Hindlimb muscle (tissue), 1 donor: Measurements from ENCODE around the gene PSEN1. TPM values are rescaled to one million over a fixed set of nuclear protein-coding genes. Genes with fewer than 3 reads are reported as not detected.

Source experiments
- DNase-seq: peaks from one replicate; pipeline ENCODE4 v3.0.0-alpha.2; 2013
- polyA plus RNA-seq: library from polyadenylated mRNA; unstranded; fragments of 120-200 nt; gene quantifications from one replicate; pipeline ENCODE4 v1.2.1, GENCODE V29; 2013; ENCODE audit not compliant: insufficient read length

The PSEN1 gene
- polyA plus RNA-seq, 1 donor = 30.6 TPM

DNA sequence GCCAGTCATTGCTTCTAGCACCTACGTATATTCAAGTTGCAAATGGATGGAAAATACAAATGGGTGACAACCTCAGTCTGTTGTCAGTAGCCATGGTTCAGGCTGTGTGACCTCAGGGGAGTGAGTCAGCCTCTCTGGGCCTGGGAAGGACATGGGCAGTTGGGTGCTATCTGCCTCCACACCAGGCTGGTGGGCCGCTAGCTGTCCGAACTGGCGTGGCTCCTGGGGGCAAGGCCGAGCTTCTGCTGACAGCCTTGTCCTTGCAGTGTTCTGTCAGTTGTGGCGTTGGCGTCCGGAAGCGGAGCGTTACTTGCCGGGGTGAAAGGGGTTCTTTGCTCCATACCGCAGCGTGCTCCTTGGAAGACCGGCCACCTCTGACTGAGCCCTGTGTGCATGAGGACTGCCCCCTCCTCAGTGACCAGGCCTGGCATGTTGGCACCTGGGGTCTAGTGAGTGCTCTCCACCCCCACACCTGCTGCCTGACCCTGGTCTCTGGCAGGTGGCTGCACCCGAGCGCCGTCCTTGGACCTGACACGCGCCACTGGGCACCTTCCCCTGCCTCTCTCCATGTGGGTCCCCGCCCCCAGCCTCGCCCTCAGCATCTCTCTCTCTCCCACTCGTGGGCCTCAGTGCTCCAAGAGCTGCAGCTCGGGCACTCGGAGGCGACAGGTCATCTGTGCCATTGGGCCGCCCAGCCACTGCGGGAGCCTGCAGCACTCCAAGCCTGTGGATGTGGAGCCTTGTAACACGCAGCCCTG is 118.1 kb downstream of the PSEN1 start:
- DNase-seq = no peak

GRCh38 chr14:73255005-73255400 is 118.7 kb downstream of the PSEN1 start:
- no peak for DNase-seq

DNA sequence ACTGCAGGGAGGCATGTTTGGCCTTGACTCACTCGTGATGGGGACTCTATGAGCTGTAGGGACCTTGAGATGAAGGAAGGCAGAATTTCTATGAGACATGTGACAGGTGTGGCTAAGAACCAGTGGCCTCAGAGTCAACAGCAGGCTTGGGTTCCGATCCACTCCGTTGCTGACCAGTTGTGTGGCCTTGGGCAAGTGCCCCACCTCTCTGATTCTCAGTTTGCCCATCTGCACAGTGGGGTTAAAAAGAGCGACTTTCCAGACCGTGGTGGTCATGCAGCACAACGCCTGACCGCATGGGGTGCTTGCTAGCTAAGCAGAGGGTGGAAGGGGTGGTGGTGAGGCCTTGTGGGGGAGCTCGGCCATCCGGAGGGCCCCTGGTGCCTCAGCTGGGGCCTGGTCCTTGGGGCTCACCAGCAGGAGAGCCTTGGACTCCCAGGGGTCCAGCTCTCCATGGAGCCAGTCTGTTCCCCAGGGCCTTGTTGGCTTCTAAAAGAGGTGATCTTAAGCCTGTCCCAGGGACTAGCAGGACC is 119.5 kb downstream of the PSEN1 start:
- DNase-seq = no peak

DNA sequence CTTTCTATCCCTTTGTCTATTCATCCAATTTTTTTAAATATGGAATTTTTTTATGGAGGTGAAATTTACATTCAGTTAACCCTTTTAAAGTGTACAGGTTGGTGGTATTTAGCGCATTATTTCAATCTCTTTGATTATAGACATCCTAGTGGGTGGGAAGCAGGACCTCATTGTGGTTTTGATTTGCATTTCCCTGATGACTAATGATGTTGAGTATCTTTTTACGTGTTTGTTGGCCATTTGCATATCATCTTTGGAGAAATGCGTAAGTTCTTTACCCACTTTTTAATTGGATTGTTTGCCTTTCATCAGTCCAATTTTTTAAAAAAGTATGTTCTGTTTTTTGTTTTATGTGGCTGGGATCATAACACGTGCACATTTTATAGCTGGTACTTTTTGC is 121.8 kb downstream of the PSEN1 start:
- DNase-seq = no peak

- DNase-seq = no peak
These were observed 122.7 kb downstream of the PSEN1 start for GRCh38 chr14:73258845-73259611.

DNA sequence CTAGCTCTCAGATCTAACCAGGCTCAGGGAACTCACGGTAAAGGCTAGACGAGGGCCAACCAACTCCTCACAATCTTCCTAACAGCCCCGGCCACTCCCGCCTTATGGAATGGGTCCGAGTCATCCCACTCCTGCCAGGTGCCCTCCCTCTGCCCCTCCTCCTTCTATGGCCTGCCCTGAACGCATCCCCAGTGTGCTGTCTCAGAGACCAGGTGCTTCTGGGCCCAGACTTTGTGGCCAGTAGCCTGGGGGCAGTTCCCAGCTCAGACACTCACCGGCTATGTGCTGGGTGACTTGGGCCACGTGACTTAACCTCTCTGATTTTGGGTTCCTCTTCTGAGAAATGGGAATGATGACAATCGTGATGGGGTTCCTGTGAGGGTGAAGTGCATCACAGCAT is 123.5 kb downstream of the PSEN1 start:
- no peak for DNase-seq

- DNase-seq = no peak
These were observed 124.3 kb downstream of the PSEN1 start for GRCh38 chr14:73260574-73260973.

DNA sequence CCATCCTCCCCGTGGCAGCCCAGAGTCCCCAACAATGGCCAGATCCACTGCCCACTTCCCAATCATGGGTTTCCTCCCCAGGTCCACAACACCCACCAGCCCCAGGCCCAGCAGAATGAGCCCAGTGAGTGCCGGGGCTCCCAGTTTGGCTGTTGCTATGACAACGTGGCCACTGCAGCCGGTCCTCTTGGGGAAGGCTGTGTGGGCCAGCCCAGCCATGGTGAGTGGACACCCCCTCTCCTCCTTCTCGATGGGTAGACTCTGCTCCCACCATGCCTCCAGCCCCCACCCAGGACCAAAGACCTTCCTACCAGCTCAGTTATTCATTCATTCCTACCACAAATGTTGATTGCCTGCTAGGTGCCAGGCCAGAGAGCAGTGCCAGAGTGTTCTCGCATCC is 124.8 kb downstream of the PSEN1 start:
- DNase-seq = no peak

DNA sequence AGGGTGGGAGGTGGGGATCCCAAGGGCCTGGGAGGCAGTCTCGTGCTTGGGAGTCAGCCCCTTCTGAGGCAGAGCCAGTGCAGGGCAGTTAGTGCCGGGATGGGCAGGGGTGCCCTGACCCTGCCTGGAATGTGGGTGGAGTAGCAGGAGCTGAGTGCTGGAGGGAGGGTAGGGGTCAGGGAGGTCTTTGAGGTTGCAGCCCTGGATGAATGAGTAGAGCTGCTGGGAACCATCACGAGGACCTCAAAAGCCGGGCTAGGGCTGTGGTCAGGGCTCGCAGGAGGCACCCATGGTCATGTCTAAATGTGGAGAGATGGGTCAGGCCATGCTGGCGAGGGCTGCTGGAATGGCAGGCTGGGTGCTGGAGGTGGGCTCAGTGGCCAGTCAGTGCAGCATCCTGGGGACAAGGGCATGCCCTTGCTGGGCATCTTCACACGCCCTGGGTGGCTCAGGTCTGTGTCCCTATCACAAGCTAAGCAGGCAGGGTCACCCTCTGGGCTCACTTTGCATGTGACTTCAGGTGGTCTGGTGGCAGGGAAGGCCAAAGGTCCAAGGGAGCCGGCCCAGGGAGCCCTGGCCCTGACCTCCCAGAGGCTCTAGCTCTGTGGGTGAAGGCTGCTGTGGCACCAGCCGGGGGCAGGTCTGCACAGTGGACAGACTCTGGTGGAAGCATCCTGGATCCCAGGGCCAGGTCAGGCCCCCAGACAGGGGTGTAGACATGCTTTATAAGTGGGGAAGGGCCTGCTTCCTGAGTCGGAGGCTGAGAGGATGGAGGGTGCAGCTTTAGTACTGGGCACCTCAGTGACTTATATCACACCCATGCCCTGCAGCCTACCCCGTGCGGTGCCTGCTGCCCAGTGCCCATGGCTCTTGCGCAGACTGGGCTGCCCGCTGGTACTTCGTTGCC is 125.5 kb downstream of the PSEN1 start:
- no peak for DNase-seq

- no peak for DNase-seq
These were observed 126.3 kb downstream of the PSEN1 start for GRCh38 chr14:73262427-73263183.

GRCh38 chr14:73263606-73264005 is 127.3 kb downstream of the PSEN1 start:
- no peak for DNase-seq

DNA sequence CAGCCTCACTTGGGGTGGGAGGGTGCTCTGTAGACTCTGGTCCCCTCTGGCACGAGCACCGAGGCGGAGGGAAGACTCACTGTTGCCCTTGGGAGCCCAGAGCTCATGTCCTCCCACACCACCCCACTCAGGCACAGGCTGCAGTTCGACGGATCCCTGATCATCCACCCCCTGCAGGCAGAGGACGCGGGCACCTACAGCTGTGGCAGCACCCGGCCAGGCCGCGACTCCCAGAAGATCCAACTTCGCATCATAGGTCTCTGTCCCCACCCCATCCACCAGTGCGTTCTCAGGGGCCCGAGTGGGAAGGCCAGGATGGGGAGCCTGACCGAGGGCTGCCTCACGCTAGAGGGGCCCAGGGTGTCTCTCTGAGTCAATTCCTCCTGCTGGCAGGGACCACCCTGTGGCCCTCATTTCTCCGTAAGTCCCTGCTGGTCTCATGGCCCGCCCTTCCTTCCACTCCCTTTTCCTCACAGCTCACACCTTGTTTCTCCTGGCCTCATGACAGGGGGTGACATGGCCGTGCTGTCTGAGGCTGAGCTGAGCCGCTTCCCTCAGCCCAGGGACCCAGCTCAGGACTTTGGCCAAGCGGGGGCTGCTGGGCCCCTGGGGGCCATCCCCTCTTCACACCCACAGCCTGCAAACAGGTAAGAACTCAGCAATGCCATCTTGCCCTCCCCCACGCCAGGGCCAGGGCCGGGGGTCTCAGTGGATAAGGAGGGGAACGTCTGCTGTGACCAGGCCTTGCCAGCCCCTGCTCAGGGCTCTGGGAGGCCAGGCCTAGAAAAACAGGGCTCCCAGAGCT is 128.0 kb downstream of the PSEN1 start:
- DNase-seq = no peak

- DNase-seq = no peak
These were observed 128.8 kb downstream of the PSEN1 start for GRCh38 chr14:73264885-73265720.

GRCh38 chr14:73265721-73266046 is 129.4 kb downstream of the PSEN1 start:
- DNase-seq = no peak

DNA sequence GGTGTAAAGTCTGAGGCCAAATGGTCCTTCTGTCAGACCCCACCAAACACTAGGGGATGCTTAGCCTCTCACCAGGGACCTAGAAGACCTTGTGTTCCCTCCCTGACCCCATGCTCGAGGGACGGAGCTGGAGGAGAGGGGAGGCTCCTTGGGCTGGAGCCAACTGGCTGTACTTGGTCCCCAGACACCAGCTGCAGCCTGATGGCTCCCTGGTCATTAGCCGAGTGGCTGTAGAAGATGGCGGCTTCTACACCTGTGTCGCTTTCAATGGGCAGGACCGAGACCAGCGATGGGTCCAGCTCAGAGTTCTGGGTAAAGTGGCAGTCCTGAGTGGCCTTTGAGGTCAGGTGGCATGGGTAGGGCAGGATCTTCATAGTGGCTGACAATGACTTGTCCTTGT is 130.0 kb downstream of the PSEN1 start:
- no peak for DNase-seq

DNA sequence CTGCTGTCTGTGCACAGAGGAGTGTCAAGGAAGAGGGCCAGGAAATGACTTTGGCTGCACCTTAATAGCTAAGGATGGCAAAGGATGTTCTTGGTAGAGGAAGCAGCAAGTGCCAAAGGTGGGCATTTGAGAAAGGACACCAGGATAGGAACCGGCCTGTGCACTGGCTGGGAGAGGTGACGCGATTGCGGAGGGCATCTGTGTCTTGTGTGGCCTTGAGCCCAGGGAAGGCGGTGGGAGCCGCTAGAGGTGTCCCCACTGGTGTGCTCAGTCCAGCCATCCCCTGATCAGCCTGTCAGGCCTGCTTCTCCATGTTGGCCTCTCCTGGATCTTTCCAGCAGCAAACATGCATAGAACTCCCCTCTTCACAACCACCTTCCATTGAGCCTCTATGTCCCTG is 131.2 kb downstream of the PSEN1 start:
- DNase-seq = no peak

- peak; percentile 25 for DNase-seq
These were observed 133.6 kb downstream of the PSEN1 start for GRCh38 chr14:73269729-73270531.

GRCh38 chr14:73272393-73272792 is 136.1 kb downstream of the PSEN1 start:
- DNase-seq = no peak
